GM19043 (cell line): ENCODE measurements around the gene RIPOR1.

Experiments
- ATAC-seq: cut with Tn5 transposase; IDR thresholded peaks from one replicate; pipeline ENCODE4 v1.9.1; 2021; ENCODE audit warnings: low read depth; ENCODE audit not compliant: unreplicated experiment

The RIPOR1 gene

DNA sequence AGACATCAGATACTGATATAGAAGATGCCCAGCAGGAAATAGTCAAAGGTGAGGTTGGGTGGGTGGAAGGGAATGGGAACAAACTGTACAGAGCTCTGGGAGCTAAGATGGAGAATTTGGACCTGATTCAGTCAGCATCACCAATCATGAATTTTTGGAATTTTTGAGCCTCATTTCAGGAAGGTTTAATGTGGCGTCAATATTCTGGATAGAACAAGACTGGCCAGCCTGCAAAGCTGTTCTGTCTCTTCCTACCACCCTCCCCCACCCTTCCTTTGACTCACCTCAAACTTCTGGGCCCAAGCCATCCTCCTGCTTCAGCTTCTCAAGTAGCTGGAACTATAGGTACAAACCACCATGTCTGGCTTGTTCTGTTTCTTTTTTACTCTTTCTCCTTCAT lies 66.3 kb downstream of the RIPOR1 start:
- ATAC-seq = no peak
